ENCODE measurements around the gene XIST.
"Not testable (repeated sequence)": the region's sequence is repeated elsewhere in the genome, so short reads cannot be mapped to it uniquely, and the experiment has no call there.

The XIST gene

GRCh38 chrX:73838123-73838522, 14.4 kb downstream of the XIST start:
- DNase-seq: no peak

GRCh38 chrX:73836956-73837477, 15.5 kb downstream of the XIST start:
- DNase-seq: no peak

GRCh38 chrX:73834219-73834618, 18.3 kb downstream of the XIST start:
- DNase-seq: no peak

GRCh38 chrX:73832319-73832718, 20.2 kb downstream of the XIST start:
- DNase-seq: no peak

GRCh38 chrX:73831500-73831899, 21.0 kb downstream of the XIST start:
- DNase-seq: no peak

- no peak for DNase-seq
These were observed 21.8 kb downstream of the XIST start for GRCh38 chrX:73830489-73831414.

GRCh38 chrX:73829890-73830466, 22.5 kb downstream of the XIST start:
- DNase-seq: no peak

- no peak for DNase-seq
These were observed 24.3 kb downstream of the XIST start for GRCh38 chrX:73828080-73828720.

- no peak for DNase-seq
These were observed 25.1 kb downstream of the XIST start for GRCh38 chrX:73827406-73827805.

GRCh38 chrX:73826996-73827395, 25.5 kb downstream of the XIST start:
- DNase-seq: no peak

- DNase-seq: no peak
These were observed 26.9 kb downstream of the XIST start for GRCh38 chrX:73825569-73825968.

- DNase-seq: no peak
These were observed 29.0 kb downstream of the XIST start for GRCh38 chrX:73823473-73824004.

GRCh38 chrX:73822775-73823174, 29.7 kb downstream of the XIST start:
- no peak for DNase-seq

GRCh38 chrX:73821921-73822559, 30.5 kb downstream of the XIST start:
- DNase-seq: no peak

GRCh38 chrX:73819864-73820558, 32.5 kb downstream of the XIST start:
- DNase-seq: not testable (repeated sequence)

- DNase-seq: no peak
These were observed 34.1 kb downstream of the XIST start for GRCh38 chrX:73818200-73819116.

GRCh38 chrX:73817393-73818199, 34.9 kb downstream of the XIST start:
- no peak for DNase-seq

GRCh38 chrX:73812256-73812655, 40.3 kb downstream of the XIST start:
- DNase-seq: no peak

- not testable (repeated sequence) for DNase-seq
These were observed 48.4 kb downstream of the XIST start for GRCh38 chrX:73804109-73804508.

GRCh38 chrX:73799888-73800287, 52.6 kb downstream of the XIST start:
- DNase-seq: no peak

Measured in GDM1 (cell line).